Mammary epithelial cell (primary cell): ENCODE results near the gene YTHDC2.

ENCODE experiments used
- CTCF ChIP-seq, 2 donors: IDR thresholded peaks in 1 of 2; conservative IDR thresholded peaks in 1 of 2; 2 replicates each; pipeline ENCODE4 v1.5.1; 2011 to 2012; ENCODE audit warnings: inconsistent platforms in 2 of 2, low read length in 2 of 2, mild to moderate bottlenecking in 2 of 2, control low read depth in 1 of 2, low read depth in 1 of 2; ENCODE audit not compliant: insufficient read depth in 1 of 2; ENCODE audit errors: extremely low read depth in 1 of 2
- EZH2 ChIP-seq: IDR thresholded peaks from 2 replicates; pipeline ENCODE4 v1.6.1; 2012; ENCODE audit warnings: low read length, inconsistent platforms, borderline replicate concordance

GRCh38 chr5:113600255-113600905 is 86.9 kb downstream of the YTHDC2 start:
- TF ChIP-seq CTCF (conservative IDR thresholded peaks at IDR 0.05 in 1 of 2, IDR thresholded peaks at IDR 0.05 in 1 of 2; ENCODE audit: extremely low read depth in 1 of 2, insufficient read depth in 1 of 2, low read depth in 1 of 2, low read length in 2 of 2) (no peak), EZH2 (no peak)
